HEK293 (cell line): Measurements from ENCODE around the gene GJB5.

ENCODE experiments used
- KLF16 ChIP-seq: fragments of 450-650 bp; formaldehyde crosslinking; IDR thresholded peaks from 2 replicates; pipeline ENCODE4 v1.5.1; 2017; ENCODE audit warnings: missing biosample characterization, missing genetic modification characterization
- SETDB1 ChIP-seq: IDR thresholded peaks from one replicate; pipeline ENCODE4 v1.6.1; 2017; ENCODE audit warnings: mild to moderate bottlenecking, low read length, moderate library complexity, mixed read lengths; ENCODE audit not compliant: insufficient read length
- YY1 ChIP-seq: fragments of 450-650 bp; formaldehyde crosslinking; IDR thresholded peaks from 2 replicates; pipeline ENCODE4 v1.5.1; 2018; ENCODE audit warnings: missing biosample characterization, missing genetic modification characterization
- ZBTB1 ChIP-seq: fragments of 450-650 bp; formaldehyde crosslinking; IDR thresholded peaks from 2 replicates; pipeline ENCODE4 v1.5.1; 2016; ENCODE audit warnings: missing biosample characterization, missing genetic modification characterization
- ZNF140 ChIP-seq: fragments of 450-650 bp; formaldehyde crosslinking; IDR thresholded peaks from 2 replicates; pipeline ENCODE4 v1.5.1; 2016; ENCODE audit warnings: missing biosample characterization, missing genetic modification characterization
- ZNF24 ChIP-seq: fragments of 450-650 bp; formaldehyde crosslinking; IDR thresholded peaks from 2 replicates; pipeline ENCODE4 v1.5.1; 2016; ENCODE audit warnings: missing biosample characterization, missing genetic modification characterization
- ZXDB ChIP-seq: fragments of 450-650 bp; formaldehyde crosslinking; IDR thresholded peaks from 2 replicates; pipeline ENCODE4 v1.5.1; 2016; ENCODE audit warnings: missing biosample characterization, missing genetic modification characterization
- TF ChIP-seq, protein P1 (sequence below): fragments of 450-650 bp; formaldehyde crosslinking; conservative IDR thresholded peaks from 2 replicates; pipeline ENCODE4 v1.5.1; 2016; ENCODE audit warnings: low read depth, missing biosample characterization, missing genetic modification characterization
- TF ChIP-seq, protein P2 (sequence below): fragments of 450-650 bp; formaldehyde crosslinking; IDR thresholded peaks from 2 replicates; pipeline ENCODE4 v1.5.1; 2016; ENCODE audit warnings: missing biosample characterization, missing genetic modification characterization
- TF ChIP-seq, protein P3 (sequence below): fragments of 450-650 bp; formaldehyde crosslinking; IDR thresholded peaks from 2 replicates; pipeline ENCODE4 v1.5.1; 2016; ENCODE audit warnings: missing biosample characterization, missing genetic modification characterization
- TF ChIP-seq, protein P4 (sequence below): fragments of 450-650 bp; formaldehyde crosslinking; IDR thresholded peaks from 2 replicates; pipeline ENCODE4 v1.5.1; 2016; ENCODE audit warnings: missing biosample characterization, missing genetic modification characterization
- TF ChIP-seq, protein P5 (sequence below): fragments of 450-650 bp; formaldehyde crosslinking; IDR thresholded peaks from 2 replicates; pipeline ENCODE4 v1.5.1; 2016; ENCODE audit warnings: missing biosample characterization, missing genetic modification characterization

DNA sequence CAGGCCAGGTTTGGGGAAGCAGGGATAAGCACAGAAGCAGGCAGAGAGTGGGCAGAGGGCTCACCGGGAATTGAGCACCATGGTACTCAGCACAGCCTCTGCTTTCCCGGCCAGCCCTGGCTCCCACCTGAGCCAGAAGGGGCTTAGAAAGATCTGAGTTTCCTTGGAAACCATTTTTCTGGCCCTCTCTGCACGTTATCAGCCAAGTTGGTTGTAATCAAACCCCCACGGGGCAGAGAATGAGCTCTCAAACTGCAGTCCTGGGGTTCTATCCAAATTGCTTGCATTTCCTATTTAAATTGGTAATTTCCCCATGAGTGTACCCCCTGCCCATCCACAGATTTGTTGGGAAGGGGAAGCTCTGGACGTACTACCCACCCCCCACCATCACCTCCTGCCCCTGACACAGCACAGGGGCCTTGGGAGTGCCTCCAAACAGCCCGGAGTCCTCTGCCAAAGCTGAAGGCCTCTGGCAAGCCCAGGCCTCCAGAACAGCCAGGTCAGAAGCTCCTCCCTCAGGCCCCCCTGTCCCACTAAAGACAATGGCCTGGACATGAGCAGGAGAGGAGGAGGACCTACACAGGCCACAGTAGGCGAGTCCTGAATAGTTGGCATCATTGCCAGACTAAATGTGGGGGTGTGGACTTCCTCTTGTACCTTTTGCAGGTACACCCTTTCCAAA, 42.7 kb upstream of the GJB5 start:
- TF ChIP-seq, protein P1, sequence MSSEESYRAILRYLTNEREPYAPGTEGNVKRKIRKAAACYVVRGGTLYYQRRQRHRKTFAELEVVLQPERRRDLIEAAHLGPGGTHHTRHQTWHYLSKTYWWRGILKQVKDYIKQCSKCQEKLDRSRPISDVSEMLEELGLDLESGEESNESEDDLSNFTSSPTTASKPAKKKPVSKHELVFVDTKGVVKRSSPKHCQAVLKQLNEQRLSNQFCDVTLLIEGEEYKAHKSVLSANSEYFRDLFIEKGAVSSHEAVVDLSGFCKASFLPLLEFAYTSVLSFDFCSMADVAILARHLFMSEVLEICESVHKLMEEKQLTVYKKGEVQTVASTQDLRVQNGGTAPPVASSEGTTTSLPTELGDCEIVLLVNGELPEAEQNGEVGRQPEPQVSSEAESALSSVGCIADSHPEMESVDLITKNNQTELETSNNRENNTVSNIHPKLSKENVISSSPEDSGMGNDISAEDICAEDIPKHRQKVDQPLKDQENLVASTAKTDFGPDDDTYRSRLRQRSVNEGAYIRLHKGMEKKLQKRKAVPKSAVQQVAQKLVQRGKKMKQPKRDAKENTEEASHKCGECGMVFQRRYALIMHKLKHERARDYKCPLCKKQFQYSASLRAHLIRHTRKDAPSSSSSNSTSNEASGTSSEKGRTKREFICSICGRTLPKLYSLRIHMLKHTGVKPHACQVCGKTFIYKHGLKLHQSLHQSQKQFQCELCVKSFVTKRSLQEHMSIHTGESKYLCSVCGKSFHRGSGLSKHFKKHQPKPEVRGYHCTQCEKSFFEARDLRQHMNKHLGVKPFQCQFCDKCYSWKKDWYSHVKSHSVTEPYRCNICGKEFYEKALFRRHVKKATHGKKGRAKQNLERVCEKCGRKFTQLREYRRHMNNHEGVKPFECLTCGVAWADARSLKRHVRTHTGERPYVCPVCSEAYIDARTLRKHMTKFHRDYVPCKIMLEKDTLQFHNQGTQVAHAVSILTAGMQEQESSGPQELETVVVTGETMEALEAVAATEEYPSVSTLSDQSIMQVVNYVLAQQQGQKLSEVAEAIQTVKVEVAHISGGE (tag by site-specific recombination): no peak
- TF ChIP-seq, protein P2, sequence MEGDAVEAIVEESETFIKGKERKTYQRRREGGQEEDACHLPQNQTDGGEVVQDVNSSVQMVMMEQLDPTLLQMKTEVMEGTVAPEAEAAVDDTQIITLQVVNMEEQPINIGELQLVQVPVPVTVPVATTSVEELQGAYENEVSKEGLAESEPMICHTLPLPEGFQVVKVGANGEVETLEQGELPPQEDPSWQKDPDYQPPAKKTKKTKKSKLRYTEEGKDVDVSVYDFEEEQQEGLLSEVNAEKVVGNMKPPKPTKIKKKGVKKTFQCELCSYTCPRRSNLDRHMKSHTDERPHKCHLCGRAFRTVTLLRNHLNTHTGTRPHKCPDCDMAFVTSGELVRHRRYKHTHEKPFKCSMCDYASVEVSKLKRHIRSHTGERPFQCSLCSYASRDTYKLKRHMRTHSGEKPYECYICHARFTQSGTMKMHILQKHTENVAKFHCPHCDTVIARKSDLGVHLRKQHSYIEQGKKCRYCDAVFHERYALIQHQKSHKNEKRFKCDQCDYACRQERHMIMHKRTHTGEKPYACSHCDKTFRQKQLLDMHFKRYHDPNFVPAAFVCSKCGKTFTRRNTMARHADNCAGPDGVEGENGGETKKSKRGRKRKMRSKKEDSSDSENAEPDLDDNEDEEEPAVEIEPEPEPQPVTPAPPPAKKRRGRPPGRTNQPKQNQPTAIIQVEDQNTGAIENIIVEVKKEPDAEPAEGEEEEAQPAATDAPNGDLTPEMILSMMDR (tag by site-specific recombination): no peak
- no peak for TF ChIP-seq YY1 (tag by site-specific recombination)
- no peak for TF ChIP-seq ZXDB (tag by site-specific recombination)
- TF ChIP-seq ZBTB1 (tag by site-specific recombination): no peak
- TF ChIP-seq, protein P3, sequence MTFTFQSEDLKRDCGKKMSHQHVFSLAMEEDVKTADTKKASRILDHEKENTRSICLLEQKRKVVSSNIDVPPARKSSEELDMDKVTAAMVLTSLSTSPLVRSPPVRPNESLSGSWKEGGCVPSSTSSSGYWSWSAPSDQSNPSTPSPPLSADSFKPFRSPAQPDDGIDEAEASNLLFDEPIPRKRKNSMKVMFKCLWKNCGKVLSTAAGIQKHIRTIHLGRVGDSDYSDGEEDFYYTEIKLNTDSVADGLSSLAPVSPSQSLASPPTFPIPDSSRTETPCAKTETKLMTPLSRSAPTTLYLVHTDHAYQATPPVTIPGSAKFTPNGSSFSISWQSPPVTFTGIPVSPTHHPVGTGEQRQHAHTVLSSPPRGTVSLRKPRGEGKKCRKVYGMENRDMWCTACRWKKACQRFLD (tag by site-specific recombination): no peak
- no peak for TF ChIP-seq SETDB1
- no peak for TF ChIP-seq ZNF24 (tag by site-specific recombination)
- TF ChIP-seq, protein P4, sequence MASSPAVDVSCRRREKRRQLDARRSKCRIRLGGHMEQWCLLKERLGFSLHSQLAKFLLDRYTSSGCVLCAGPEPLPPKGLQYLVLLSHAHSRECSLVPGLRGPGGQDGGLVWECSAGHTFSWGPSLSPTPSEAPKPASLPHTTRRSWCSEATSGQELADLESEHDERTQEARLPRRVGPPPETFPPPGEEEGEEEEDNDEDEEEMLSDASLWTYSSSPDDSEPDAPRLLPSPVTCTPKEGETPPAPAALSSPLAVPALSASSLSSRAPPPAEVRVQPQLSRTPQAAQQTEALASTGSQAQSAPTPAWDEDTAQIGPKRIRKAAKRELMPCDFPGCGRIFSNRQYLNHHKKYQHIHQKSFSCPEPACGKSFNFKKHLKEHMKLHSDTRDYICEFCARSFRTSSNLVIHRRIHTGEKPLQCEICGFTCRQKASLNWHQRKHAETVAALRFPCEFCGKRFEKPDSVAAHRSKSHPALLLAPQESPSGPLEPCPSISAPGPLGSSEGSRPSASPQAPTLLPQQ (tag by site-specific recombination): no peak
- TF ChIP-seq ZNF140: no peak
- no peak for TF ChIP-seq KLF16 (tag by site-specific recombination)
- TF ChIP-seq, protein P5, sequence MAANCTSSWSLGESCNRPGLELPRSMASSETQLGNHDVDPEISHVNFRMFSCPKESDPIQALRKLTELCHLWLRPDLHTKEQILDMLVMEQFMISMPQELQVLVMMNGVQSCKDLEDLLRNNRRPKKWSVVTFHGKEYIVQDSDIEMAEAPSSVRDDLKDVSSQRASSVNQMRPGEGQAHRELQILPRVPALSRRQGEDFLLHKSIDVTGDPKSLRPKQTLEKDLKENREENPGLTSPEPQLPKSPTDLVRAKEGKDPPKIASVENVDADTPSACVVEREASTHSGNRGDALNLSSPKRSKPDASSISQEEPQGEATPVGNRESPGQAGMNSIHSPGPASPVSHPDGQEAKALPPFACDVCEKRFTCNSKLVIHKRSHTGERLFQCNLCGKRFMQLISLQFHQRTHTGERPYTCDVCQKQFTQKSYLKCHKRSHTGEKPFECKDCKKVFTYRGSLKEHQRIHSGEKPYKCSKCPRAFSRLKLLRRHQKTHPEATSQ: no peak
